Measurements from ENCODE around the gene CEP70.
A peak's percentile ranks its signal among the peaks of the same experiment; 100 is the strongest.
"Not testable (repeated sequence)": the region's sequence is repeated elsewhere in the genome, so short reads cannot be mapped to it uniquely, and the experiment has no call there.

The CEP70 gene

GRCh38 chr3:138594935-138595610 is 1.0 kb upstream of the CEP70 start:
- in situ Hi-C loops (cut with HindIII; ENCODE audit: low pct_ligation_motif_present, low pct_unique_long_range_greater_than_20kb, low sequenced_read_pairs): no loop called here
- no peak for DNase-seq

DNA sequence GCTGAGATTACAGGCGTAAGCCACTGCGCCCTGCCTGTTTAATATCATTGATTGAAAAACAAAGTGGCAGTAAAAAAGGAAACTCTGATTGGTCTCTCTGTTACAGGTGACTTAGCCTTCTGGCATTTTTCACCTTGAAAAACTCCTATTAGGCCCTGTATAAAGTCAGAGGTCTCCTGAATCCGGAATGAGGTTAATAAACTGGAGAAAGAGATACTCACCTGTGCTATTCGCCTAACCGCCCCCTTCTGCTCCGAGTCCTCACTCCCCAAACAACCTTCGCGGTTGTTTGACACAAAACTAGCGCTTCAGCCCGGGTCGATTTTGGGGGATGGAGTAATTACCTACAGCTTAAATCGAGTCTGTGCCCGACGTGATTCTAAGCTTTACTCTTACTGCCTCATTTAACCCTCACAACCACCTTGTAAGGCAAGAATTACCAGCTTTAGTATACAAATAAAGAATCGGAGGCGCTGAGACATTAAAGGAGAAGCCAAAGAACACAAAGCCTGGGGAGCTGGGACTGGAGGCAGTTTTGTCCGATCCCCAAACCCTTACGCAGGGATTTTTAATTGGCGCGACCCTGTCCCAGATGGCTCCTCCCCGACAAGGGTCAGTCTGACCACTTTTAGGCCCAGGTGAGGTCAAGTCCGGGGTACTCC is 441 bp downstream of the CEP70 start:
- in situ Hi-C loops (cut with HindIII; ENCODE audit: low pct_ligation_motif_present, low pct_unique_long_range_greater_than_20kb, low sequenced_read_pairs): no loop called here
- no peak for DNase-seq

DNA sequence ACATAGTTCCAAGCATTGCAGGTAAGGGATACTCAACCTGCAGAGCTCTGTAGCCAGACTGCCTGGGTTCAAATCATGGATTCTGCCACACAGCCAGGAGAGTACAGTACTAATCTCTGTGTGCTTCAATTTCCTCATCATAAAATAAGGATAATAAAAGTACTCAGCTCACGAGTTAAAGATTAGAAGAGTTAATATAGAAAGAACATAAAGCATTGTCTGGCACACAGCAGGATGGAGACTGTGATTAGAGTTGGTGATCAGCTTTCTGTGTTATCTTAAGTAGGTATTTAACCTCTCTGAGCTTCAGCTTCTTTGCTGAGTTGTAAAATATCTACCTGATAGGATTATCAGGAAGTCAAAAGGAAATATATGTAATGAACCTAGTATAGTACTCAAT is 2.7 kb downstream of the CEP70 start:
- no peak for DNase-seq
- in situ Hi-C loops (cut with HindIII; ENCODE audit: low pct_ligation_motif_present, low pct_unique_long_range_greater_than_20kb, low sequenced_read_pairs): no loop called here

DNA sequence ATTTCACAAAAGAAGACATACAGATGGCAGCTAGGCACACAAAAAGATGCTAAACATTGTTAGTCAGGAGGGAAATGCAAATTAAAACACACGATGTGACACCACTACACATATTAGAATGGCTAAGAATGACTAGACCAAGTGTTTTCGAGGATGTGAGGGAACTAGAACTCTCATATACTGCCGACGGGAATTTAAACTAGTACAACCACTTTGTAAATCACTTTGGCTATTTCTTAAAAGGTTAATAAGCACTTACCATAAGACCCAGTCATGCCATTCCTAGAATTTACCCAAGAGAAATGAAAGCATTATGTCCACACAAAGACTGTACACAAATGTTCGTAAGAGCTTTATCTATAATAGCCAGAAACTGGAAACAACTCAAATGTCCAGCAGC is 5.6 kb downstream of the CEP70 start:
- in situ Hi-C loops (cut with HindIII; ENCODE audit: low pct_ligation_motif_present, low pct_unique_long_range_greater_than_20kb, low sequenced_read_pairs): no loop called here
- DNase-seq: no peak

DNA sequence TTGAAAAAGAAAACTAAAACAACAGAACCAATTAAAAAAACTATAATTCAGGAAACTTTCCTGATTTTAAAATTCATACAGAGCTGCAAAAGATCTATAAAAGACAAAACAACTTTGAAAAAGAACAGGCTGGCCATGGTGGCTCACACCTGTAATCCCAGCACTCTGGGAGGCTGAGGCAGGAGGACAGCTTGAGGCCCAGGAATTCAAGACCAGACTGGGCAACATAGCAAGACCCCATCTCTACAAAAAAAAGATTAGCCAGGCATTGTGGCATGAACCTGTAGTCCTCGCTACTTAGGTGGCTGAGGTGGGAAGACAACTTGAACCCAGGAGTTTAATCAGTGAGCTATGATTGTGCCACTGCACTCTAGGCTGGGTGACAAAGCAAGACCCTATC is 6.7 kb downstream of the CEP70 start:
- in situ Hi-C loops (cut with HindIII; ENCODE audit: low pct_ligation_motif_present, low pct_unique_long_range_greater_than_20kb, low sequenced_read_pairs): no loop called here
- DNase-seq: no peak

GRCh38 chr3:138578961-138579574 is 15.0 kb downstream of the CEP70 start:
- in situ Hi-C loops (cut with HindIII; ENCODE audit: low pct_ligation_motif_present, low pct_unique_long_range_greater_than_20kb, low sequenced_read_pairs): no loop called here
- DNase-seq: no peak

DNA sequence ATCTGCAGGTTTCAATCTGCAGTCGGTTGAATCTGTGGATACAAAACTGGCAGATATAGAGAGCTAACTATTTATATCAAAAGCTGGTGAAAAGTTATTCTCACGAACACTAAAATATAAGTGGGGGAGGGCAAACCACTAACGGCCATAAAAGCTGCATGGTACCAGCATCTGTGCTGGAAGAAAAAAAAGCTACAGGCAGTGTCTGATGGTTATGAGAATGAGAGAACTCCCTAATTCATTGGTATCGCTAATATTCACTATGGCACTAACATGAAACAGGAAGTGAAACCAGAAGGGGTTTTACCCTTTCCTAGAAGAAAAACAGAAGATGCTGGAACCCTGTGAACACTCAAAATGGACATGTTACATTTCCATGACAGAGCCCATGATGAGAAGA is 15.9 kb downstream of the CEP70 start:
- in situ Hi-C loops (cut with HindIII; ENCODE audit: low pct_ligation_motif_present, low pct_unique_long_range_greater_than_20kb, low sequenced_read_pairs): no loop called here
- DNase-seq: no peak

GRCh38 chr3:138573138-138573537 is 20.9 kb downstream of the CEP70 start:
- in situ Hi-C loops (cut with HindIII; ENCODE audit: low pct_ligation_motif_present, low pct_unique_long_range_greater_than_20kb, low sequenced_read_pairs): no loop called here
- no peak for DNase-seq

DNA sequence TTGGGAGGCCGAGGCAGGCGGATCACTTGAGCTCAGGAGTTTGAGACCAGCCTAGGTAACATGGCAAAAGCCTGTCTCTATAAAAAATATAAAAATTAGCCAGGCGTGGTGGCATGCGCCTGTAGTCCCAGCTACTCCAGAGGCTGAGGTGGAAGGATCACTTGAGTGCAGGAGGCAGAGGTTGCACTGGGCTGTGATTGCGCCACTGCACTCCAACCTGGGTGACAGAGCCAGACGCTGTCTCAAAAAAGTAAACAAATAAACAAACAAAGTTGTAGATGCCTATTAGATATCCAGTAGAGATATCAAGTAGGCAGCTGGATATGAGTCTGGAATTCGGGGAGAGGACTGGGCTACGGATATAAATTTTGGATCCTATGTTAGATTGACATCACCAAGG is 24.4 kb downstream of the CEP70 start:
- in situ Hi-C loops (cut with HindIII; ENCODE audit: low pct_ligation_motif_present, low pct_unique_long_range_greater_than_20kb, low sequenced_read_pairs): not testable (repeated sequence)

GRCh38 chr3:138569090-138569489 is 25.0 kb downstream of the CEP70 start:
- in situ Hi-C loops (cut with HindIII; ENCODE audit: low pct_ligation_motif_present, low pct_unique_long_range_greater_than_20kb, low sequenced_read_pairs): no loop called here
- no peak for DNase-seq

More for the DNA sequence above, 24.4 kb downstream of the CEP70 start:
- DNase-seq: not testable (repeated sequence)

DNA sequence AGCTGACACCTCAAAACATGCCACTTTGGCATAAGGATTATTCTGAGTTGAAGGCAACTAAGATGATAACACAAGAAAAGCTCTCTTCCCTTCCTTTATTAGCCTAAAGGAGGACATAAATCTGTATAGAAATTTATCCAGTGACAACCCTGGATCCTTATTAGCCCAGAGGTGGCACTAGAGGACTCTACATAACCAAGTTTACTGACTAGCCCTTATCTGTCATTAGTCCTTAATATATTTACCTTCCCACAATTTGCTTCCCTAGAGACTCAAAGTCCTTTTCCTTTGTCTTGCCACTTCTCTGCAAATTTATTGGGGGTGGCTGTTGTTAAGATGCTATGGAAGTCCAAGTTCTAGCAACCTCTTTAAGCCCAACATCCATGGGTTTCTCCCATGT is 26.7 kb downstream of the CEP70 start:
- DNase-seq: peak; percentile 4
- in situ Hi-C loops (cut with HindIII; ENCODE audit: low pct_ligation_motif_present, low pct_unique_long_range_greater_than_20kb, low sequenced_read_pairs): no loop called here

GRCh38 chr3:138566293-138566692 is 27.8 kb downstream of the CEP70 start:
- in situ Hi-C loops (cut with HindIII; ENCODE audit: low pct_ligation_motif_present, low pct_unique_long_range_greater_than_20kb, low sequenced_read_pairs): not testable (repeated sequence)

GRCh38 chr3:138562902-138563301 is 31.2 kb downstream of the CEP70 start:
- DNase-seq; in situ Hi-C loops (cut with HindIII; ENCODE audit: low pct_ligation_motif_present, low pct_unique_long_range_greater_than_20kb, low sequenced_read_pairs): not testable (repeated sequence)

More at GRCh38 chr3:138566293-138566692, 27.8 kb downstream of the CEP70 start:
- DNase-seq: not testable (repeated sequence)

GRCh38 chr3:138560501-138560900 is 33.6 kb downstream of the CEP70 start:
- no peak for DNase-seq
- in situ Hi-C loops (cut with HindIII; ENCODE audit: low pct_ligation_motif_present, low pct_unique_long_range_greater_than_20kb, low sequenced_read_pairs): no loop called here

- DNase-seq: no peak
- in situ Hi-C loops (cut with HindIII; ENCODE audit: low pct_ligation_motif_present, low pct_unique_long_range_greater_than_20kb, low sequenced_read_pairs): no loop called here
Observed at GRCh38 chr3:138559134-138559533, 34.9 kb downstream of the CEP70 start.

- in situ Hi-C loops (cut with HindIII; ENCODE audit: low pct_ligation_motif_present, low pct_unique_long_range_greater_than_20kb, low sequenced_read_pairs): not testable (repeated sequence)
Observed at GRCh38 chr3:138554775-138555174, 39.3 kb downstream of the CEP70 start.

DNA sequence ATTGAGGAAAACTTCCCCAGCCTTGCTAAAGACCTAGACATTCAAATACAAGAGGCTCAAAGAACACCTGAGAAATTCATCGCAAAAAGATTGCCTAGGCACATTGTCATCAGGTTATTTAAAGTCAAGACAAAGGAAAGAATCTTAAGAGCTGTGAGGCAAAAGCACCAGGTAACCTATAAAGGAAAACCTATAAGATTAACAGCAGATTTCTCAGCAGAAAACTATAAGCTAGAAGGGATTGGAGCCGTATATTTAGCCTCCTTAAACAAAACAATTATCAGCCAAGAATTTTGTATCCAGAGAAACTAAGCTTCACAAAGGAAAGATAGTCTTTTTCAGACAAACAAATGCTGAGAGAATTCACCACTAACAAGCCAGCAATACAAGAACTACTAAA is 43.1 kb downstream of the CEP70 start:
- DNase-seq; in situ Hi-C loops (cut with HindIII; ENCODE audit: low pct_ligation_motif_present, low pct_unique_long_range_greater_than_20kb, low sequenced_read_pairs): not testable (repeated sequence)

More at GRCh38 chr3:138554775-138555174, 39.3 kb downstream of the CEP70 start:
- DNase-seq: not testable (repeated sequence)

DNA sequence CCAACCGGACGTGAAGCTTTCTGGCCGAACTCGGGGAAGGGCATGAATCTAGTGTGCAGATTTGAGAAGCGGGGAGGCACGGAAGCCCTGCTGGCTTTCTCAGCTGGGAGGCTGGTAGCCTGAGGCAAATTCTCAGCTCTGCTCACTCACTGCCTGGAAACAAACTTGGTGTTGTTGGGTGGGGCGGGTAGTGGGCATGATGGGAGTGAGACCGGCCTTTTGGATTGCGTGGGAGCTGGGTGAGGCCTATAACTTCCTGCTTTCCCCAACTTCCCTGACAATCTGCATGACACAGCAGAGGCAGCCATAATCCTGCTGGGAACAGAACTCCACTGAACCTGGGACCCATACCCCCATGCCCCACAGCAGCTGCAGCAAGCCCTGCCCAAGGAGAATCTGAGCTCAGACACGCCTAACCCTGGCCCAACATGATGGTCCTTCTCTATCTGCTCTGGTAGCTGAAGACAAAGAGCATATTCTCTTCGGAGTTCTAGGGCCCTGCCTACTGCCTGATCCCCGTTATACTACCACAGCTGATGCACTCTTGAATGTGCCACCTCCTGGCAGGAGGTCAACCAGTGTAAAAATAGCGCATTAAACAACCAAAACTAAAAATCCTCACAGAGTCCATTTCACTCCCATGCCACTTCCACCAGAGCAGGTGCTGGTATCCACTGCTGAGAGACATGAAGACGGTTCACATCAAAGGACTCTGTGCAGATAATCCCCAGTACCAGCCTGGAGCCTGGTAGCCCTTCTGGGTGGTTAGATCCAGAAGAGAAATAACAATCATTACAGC is 44.7 kb downstream of the CEP70 start:
- DNase-seq: no peak
- in situ Hi-C loops (cut with HindIII; ENCODE audit: low pct_ligation_motif_present, low pct_unique_long_range_greater_than_20kb, low sequenced_read_pairs): no loop called here

Data from ACHN (cell line).